K562 (cell line): ENCODE results near the gene PPIF.

ENCODE experiments used
- BACH1 ChIP-seq: fragments of 200-800 bp; sonication (Bioruptor generic); IDR thresholded peaks from 2 replicates; pipeline ENCODE4 v1.6.1; 2016; ENCODE audit warnings: missing genetic modification characterization, missing compliant biosample characterization
- NFYB ChIP-seq: IDR thresholded peaks from 2 replicates; pipeline ENCODE4 v1.6.1; 2011; ENCODE audit warnings: mild to moderate bottlenecking, moderate library complexity; ENCODE audit not compliant: insufficient read length; ENCODE audit errors: extremely low read depth
- NRF1 ChIP-seq, 2 experiments: fragments of 450-650 bp; IDR thresholded peaks in 1 of 2; conservative IDR thresholded peaks in 1 of 2; 2 replicates each; pipeline ENCODE4 v1.6.1; 2014; ENCODE audit warnings: mild to moderate bottlenecking in 2 of 2
- POLR2A ChIP-seq: fragments of 450-650 bp; conservative IDR thresholded peaks from 2 replicates; pipeline ENCODE4 v1.6.1; 2016
- XRCC4 ChIP-seq: IDR thresholded peaks from one replicate; pipeline ENCODE4 v1.6.1; 2011; ENCODE audit not compliant: insufficient read depth, insufficient read length; ENCODE audit errors: extremely low read depth
- ZNF124 ChIP-seq: sonication (generic); formaldehyde crosslinking; IDR thresholded peaks from 2 replicates; pipeline ENCODE4 v1.8.1; 2022; ENCODE audit warnings: missing genetic modification reagents
- ZNF354B ChIP-seq: fragments of 250-450 bp; sonication (Bioruptor Pico); IDR thresholded peaks from 2 replicates; pipeline ENCODE4 v1.4.0; 2020
- ZNF644 ChIP-seq: fragments of 200-800 bp; sonication (Bioruptor generic); IDR thresholded peaks from 2 replicates; pipeline ENCODE4 v1.6.1; 2016; ENCODE audit warnings: low read depth, missing genetic modification characterization, missing compliant biosample characterization
- TF ChIP-seq, protein P1 (sequence below): sonication (generic); formaldehyde crosslinking; IDR thresholded peaks from 2 replicates; pipeline ENCODE4 v1.8.0; 2022; ENCODE audit warnings: mild to moderate bottlenecking, missing genetic modification reagents, borderline replicate concordance
- TF ChIP-seq, protein P2 (sequence below), 3 experiments: IDR thresholded peaks in 2 of 3; conservative IDR thresholded peaks in 1 of 3; 2 replicates each; pipeline ENCODE4 v1.5.1; 2011 to 2012; ENCODE audit warnings: low read length in 3 of 3, mild to moderate bottlenecking in 3 of 3, control low read depth in 2 of 3, improper control_type of control experiment in 1 of 3, inconsistent platforms in 1 of 3, low read depth in 1 of 3, mixed read lengths in 1 of 3, moderate library complexity in 1 of 3; ENCODE audit not compliant: insufficient read depth in 2 of 3
- TF ChIP-seq, protein P3 (sequence below): fragments of 450-650 bp; IDR thresholded peaks from one replicate; pipeline ENCODE4 v1.6.1; 2018; ENCODE audit warnings: mild to moderate bottlenecking, moderate library complexity; ENCODE audit not compliant: partially characterized antibody
- TF ChIP-seq, protein P4 (sequence below): sonication (generic); formaldehyde crosslinking; IDR thresholded peaks from 2 replicates; pipeline ENCODE4 v1.5.0; 2020; ENCODE audit warnings: missing genetic modification reagents
- TF ChIP-seq, protein P5 (sequence below): fragments of 450-650 bp; IDR thresholded peaks from 2 replicates; pipeline ENCODE4 v1.6.1; 2018; ENCODE audit not compliant: partially characterized antibody
- TF ChIP-seq, protein P6 (sequence below): fragments of 250-450 bp; sonication (Bioruptor Pico); IDR thresholded peaks from 2 replicates; pipeline ENCODE4 v1.8.0; 2021; ENCODE audit warnings: moderate library complexity, mild to moderate bottlenecking, inconsistent platforms

DNA sequence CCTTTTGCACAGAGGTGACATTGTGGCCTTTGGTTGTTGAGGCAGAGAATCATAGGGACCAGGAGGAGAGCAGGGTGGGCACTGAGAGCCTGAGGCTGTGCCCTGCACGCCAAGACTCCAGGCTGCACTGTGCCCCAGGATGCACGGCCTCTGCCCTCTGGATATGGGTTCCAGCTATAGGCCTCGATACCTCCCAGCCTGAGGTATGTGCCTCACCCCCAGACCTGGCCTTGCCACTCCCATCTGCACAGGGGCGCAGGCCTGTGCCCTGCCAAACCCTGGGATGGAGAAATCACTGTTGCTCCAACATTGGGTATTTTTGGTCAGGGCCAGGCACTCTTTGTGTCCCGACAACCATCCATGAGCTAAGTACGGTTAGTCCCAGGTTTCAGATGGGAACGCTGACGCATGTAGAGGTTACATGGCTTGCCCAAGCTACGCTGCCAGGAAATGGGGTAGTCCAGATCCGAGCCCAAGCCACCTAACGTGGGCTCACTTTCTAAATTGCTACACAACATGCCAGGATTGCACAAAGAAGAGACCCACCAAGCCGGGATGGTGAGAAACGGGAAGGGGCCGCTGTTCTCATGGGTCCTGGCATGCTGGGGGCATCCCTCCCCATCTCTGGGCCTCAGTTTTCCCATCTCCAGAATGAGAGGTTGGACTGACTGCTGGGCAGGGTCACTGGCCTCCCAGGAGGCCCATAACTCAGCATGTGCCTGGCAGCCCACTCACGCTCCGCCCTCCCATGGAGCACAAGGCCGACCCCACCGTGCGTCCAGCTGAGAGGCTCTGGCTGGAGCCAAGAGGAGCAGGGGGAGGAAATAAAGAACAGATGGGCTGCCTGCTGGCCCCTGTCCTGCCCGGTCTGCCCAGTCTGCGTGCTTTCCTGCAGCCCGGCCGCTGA is 54.0 kb downstream of the PPIF start:
- TF ChIP-seq, protein P1, sequence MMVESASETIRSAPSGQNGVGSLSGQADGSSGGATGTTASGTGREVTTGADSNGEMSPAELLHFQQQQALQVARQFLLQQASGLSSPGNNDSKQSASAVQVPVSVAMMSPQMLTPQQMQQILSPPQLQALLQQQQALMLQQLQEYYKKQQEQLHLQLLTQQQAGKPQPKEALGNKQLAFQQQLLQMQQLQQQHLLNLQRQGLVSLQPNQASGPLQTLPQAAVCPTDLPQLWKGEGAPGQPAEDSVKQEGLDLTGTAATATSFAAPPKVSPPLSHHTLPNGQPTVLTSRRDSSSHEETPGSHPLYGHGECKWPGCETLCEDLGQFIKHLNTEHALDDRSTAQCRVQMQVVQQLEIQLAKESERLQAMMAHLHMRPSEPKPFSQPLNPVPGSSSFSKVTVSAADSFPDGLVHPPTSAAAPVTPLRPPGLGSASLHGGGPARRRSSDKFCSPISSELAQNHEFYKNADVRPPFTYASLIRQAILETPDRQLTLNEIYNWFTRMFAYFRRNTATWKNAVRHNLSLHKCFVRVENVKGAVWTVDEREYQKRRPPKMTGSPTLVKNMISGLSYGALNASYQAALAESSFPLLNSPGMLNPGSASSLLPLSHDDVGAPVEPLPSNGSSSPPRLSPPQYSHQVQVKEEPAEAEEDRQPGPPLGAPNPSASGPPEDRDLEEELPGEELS, result no peak
- TF ChIP-seq ZNF124 (CRISPR knock-in tag) (no peak), XRCC4 (no peak), NRF1 (conservative IDR thresholded peaks at IDR 0.05 in 1 of 2, IDR thresholded peaks at IDR 0.05 in 1 of 2) (no peak), NFYB (no peak), POLR2A (no peak), ZNF644 (tag) (no peak), ZNF354B (CRISPR knock-in tag) (no peak), BACH1 (tag) (no peak)
- TF ChIP-seq, protein P2, sequence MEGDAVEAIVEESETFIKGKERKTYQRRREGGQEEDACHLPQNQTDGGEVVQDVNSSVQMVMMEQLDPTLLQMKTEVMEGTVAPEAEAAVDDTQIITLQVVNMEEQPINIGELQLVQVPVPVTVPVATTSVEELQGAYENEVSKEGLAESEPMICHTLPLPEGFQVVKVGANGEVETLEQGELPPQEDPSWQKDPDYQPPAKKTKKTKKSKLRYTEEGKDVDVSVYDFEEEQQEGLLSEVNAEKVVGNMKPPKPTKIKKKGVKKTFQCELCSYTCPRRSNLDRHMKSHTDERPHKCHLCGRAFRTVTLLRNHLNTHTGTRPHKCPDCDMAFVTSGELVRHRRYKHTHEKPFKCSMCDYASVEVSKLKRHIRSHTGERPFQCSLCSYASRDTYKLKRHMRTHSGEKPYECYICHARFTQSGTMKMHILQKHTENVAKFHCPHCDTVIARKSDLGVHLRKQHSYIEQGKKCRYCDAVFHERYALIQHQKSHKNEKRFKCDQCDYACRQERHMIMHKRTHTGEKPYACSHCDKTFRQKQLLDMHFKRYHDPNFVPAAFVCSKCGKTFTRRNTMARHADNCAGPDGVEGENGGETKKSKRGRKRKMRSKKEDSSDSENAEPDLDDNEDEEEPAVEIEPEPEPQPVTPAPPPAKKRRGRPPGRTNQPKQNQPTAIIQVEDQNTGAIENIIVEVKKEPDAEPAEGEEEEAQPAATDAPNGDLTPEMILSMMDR (IDR thresholded peaks at IDR 0.05 in 2 of 3, conservative IDR thresholded peaks at IDR 0.05 in 1 of 3; ENCODE audit: insufficient read depth in 2 of 3, low read depth in 1 of 3, low read length in 3 of 3), result no peak
- TF ChIP-seq, protein P3, sequence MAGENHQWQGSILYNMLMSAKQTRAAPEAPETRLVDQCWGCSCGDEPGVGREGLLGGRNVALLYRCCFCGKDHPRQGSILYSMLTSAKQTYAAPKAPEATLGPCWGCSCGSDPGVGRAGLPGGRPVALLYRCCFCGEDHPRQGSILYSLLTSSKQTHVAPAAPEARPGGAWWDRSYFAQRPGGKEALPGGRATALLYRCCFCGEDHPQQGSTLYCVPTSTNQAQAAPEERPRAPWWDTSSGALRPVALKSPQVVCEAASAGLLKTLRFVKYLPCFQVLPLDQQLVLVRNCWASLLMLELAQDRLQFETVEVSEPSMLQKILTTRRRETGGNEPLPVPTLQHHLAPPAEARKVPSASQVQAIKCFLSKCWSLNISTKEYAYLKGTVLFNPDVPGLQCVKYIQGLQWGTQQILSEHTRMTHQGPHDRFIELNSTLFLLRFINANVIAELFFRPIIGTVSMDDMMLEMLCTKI, result no peak
- TF ChIP-seq, protein P4, sequence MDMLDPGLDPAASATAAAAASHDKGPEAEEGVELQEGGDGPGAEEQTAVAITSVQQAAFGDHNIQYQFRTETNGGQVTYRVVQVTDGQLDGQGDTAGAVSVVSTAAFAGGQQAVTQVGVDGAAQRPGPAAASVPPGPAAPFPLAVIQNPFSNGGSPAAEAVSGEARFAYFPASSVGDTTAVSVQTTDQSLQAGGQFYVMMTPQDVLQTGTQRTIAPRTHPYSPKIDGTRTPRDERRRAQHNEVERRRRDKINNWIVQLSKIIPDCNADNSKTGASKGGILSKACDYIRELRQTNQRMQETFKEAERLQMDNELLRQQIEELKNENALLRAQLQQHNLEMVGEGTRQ (CRISPR knock-in tag), result no peak
- TF ChIP-seq, protein P5, sequence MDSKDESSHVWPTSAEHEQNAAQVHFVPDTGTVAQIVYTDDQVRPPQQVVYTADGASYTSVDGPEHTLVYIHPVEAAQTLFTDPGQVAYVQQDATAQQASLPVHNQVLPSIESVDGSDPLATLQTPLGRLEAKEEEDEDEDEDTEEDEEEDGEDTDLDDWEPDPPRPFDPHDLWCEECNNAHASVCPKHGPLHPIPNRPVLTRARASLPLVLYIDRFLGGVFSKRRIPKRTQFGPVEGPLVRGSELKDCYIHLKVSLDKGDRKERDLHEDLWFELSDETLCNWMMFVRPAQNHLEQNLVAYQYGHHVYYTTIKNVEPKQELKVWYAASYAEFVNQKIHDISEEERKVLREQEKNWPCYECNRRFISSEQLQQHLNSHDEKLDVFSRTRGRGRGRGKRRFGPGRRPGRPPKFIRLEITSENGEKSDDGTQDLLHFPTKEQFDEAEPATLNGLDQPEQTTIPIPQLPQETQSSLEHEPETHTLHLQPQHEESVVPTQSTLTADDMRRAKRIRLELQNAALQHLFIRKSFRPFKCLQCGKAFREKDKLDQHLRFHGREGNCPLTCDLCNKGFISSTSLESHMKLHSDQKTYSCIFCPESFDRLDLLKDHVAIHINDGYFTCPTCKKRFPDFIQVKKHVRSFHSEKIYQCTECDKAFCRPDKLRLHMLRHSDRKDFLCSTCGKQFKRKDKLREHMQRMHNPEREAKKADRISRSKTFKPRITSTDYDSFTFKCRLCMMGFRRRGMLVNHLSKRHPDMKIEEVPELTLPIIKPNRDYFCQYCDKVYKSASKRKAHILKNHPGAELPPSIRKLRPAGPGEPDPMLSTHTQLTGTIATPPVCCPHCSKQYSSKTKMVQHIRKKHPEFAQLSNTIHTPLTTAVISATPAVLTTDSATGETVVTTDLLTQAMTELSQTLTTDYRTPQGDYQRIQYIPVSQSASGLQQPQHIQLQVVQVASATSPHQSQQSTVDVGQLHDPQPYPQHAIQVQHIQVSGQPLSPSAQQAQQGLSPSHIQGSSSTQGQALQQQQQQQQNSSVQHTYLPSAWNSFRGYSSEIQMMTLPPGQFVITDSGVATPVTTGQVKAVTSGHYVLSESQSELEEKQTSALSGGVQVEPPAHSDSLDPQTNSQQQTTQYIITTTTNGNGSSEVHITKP, result no peak
- TF ChIP-seq, protein P6, sequence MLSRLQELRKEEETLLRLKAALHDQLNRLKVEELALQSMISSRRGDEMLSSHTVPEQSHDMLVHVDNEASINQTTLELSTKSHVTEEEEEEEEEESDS (CRISPR knock-in tag), result no peak
